Right ventricle myocardium superior (tissue), 1 donor: ENCODE results near the gene PNMA6F. TPM values are rescaled to one million over a fixed set of nuclear protein-coding genes. Genes with fewer than 3 reads are reported as not detected.

ENCODE experiments used
- ATAC-seq: fragments of 200-7000 bp; cut with Tn5 transposase; one replicate; pipeline ENCODE4 v1.9.1; 2020; ENCODE audit warnings: mild to moderate bottlenecking; ENCODE audit not compliant: poor library complexity
- DNase-seq: peaks from one replicate; pipeline ENCODE4 v3.0.0-alpha.2; 2020
- intact Hi-C: fragments of 100-400 bp; cut with DNase I; formaldehyde crosslinking; loops from one replicate; pipeline ENCODE4 v1.11.2; 2022
- long read RNA-seq: library from polyadenylated mRNA; unstranded; transcript quantifications from one replicate; pipeline ENCODE4 v2.0.0, GENCODE V29; 2021
- total RNA-seq: library from RNA; stranded (reverse); fragmentation: NEBNext Ultra II Directional; extraction: Animal tissue kit (Norgen Biotek cat#: 25700); gene quantifications from one replicate; pipeline ENCODE4 v1.2.1, GENCODE V29; 2021
- donor health status: DM: no; HTN: yes; CAD: no; lungs with severe emphysema.

Gene PNMA6F
- total RNA-seq: not detected
- long read RNA-seq: 0 reads

GRCh38 chrX:153321381-153322124 is at the start of gene PNMA6F:
TSS of gene PNMA6F (minus strand) at chrX:153321767. CDS start at chrX:153320674, 1,093 bp downstream.
- ATAC-seq: no peak
- DNase-seq: no peak
- intact Hi-C loops: no loop called here

DNA sequence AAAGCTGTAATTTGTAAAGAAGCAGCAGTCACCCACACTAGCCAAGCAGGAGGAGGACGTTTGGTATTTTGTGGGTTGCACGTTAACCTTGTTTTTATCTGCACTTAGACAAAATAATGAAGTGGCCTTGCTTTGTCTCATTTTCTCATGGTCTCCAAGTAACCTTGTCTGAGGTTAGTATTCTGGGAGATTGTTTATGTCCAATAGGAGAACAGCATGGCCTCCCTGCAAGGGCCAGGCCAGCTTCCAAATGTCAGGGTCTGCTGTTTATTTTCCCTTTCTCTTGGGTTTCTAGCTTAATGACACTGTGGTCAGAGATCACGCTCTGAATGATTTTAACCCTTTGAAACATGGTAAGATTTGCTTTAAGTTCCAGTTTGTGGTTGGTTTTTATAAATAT is 49.7 kb upstream of the PNMA6F start:
- DNase-seq (no peak), ATAC-seq (no peak)
- intact Hi-C loops: no loop called here

DNA sequence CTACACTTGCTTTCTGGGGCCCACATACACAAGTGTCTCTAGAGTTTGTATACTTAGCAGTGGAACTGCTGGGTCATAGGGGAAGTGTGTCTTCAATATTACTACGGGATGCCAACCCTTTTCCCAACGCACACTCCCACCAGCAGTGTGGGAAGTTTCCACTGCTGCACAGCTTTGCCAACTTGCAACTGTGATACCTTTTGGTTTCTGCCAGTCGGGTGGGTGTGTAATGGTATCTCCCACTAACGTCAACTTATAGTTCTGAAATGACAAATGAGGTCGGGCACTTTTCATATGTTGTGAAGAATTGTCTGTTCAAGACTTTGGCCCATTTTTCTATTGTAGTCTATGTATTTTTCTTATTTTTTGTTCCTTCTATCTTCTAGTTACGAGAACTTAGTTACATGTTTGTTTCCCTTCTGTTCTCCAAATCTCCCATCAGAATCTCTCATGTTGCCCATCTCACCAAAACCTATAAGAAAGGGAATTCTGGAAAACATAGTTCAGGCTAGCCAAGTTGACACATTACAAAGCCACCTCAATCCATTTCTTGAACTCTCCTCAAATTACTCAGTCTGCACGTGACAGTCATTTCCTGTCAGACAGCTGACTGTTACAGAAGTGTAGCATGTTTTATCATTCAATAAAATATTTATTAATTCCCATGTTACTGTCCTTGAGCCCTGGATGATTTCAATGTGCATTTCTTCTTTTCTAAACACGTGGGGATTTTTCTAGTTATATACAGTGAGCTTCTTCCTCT is 48.9 kb upstream of the PNMA6F start:
- intact Hi-C loops: no loop called here
- DNase-seq (no peak), ATAC-seq (no peak)

- DNase-seq (no peak), ATAC-seq (no peak)
- intact Hi-C loops: no loop called here
Observed at GRCh38 chrX:153366878-153367538, 45.4 kb upstream of the PNMA6F start.

DNA sequence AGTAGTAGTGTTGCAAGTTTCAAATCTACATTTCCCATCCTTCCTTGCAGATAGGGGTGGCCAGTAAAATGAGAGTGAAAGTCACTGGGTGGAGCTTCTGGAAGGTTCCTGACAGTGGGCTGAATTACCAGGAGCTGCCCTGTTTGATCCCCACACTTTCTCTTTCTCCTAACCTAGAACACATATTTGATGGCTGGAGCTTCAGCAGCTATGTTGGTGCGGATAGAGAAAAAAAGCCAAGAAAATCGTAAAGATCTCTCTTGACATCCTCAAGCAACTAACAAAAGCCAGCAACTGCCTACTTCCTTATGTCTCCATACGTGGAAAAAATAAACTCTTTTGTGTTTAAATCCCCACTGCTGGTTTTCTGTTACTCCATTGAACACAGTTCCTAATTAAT is 44.6 kb upstream of the PNMA6F start:
- ATAC-seq: no peak
- intact Hi-C loops: no loop called here
- DNase-seq: no peak

GRCh38 chrX:153365670-153366069 is 44.1 kb upstream of the PNMA6F start:
- intact Hi-C loops: no loop called here
- no peak for DNase-seq
- ATAC-seq: no peak

DNA sequence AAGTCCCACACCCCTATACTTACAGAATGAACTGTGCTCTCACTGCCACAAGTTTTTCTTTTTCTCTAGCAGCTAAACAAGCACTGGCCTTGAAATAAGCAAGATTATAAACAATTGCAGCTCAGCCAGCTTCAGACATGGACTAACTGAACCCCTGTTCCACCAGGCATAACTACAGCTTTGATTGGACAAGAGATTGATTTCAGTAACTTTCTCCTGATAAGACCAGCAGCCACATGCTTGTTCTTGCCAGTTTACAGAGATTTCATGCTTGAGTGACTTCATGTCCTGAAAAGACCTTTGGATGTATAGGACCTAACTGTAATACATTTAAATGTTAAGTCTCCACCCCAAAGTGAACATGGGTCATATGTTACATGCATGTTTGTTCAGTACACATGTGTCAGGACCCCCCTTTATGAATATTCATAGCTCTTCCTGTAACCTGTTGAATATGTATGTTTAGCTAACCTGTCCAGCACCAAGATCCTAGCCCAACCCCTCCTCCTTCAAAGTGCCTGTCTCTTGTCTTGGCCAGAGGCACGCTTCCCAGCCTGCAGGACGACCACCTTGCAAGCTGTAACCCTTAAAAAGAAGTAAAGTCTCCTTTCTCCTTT is 40.3 kb upstream of the PNMA6F start:
- DNase-seq (no peak), ATAC-seq (no peak)
- intact Hi-C loops: no loop called here

DNA sequence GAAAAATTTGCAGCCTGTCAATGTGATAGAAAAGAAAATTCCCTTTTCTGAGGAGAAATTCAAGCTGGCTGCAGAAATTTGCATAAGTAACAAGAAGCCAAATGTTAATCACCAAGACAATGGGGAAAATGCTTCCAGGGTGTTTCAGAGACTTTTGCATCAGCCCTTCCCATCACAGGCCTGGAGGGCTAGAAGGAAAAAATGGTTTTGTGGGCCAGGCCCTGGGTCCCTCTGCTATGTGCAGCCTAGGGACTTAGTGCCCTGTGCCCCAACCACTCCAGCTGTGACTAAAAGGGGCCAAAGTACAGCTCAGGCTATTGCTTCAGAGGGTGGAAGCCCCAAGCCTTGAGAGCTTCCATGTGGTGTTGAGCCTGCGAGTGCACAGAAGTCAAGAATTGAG is 36.3 kb upstream of the PNMA6F start:
- intact Hi-C loops: no loop called here
- DNase-seq: no peak
- no peak for ATAC-seq

DNA sequence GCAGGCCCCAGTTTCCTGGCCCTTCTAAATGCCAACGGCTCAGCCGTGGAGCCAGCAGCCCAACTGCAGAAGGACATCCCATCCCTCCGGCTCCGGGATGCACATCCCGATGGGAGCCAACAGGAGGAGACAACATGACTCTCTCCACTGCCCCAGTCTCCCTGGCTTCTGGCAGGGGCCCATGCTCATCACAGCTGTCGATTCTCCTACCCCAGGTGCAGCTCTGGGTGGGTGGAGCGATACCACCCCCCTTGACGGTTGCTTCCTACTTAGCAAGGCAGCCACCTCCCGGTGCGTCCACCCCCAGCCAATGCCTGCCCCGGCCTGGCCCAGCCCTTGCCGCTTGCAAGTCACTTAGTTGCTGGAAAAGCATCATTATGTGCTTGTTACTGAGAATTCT is 31.8 kb upstream of the PNMA6F start:
- intact Hi-C loops: no loop called here
- DNase-seq (no peak), ATAC-seq (no peak)

DNA sequence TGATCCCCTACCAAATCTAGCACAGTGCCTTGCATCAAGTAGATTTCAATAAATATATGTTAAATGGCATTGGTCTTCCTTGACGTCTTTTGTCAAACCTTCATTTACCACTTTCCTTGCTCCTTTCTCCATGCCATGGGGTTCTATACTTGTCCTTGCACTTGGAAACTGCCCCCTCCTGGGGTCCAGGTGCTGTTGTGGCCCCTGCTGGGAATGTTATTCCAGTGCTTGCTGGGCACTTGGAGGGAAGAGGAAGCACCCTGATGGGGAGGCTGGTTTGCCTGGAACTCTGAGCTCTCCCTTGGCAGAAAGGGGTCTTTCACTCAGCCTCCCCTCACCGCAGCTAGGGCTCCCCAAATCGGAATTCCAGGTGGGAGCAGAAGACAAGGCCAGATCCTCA is 31.3 kb upstream of the PNMA6F start:
- intact Hi-C loops: no loop called here
- no peak for ATAC-seq

DNA sequence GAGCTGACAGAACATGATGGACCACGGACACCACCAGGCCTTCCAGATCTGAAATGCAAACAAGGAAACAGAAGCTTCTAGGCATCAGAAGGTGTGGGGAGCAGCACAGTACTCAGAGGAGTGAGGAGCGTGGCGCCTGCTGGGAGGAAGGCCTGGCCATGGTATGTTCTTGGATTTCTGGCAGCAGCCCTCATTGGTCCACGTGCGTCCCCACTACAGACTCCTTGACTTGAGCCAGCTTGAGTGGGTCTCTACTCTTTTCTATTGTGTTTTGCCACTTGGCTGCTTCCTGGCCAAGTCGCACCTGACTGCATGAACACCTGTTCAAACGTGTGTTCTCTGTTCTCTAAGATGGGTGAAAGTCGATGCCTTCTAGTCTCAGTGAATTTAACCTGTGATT is 30.4 kb upstream of the PNMA6F start:
- intact Hi-C loops: no loop called here
- no peak for ATAC-seq
- DNase-seq: no peak

More for the DNA sequence above, 31.3 kb upstream of the PNMA6F start:
- no peak for DNase-seq

GRCh38 chrX:153349952-153350351 is 28.4 kb upstream of the PNMA6F start:
- DNase-seq (no peak), ATAC-seq (no peak)
- intact Hi-C loops: no loop called here

GRCh38 chrX:153348421-153348820 is 26.9 kb upstream of the PNMA6F start:
- ATAC-seq: no peak
- no peak for DNase-seq
- intact Hi-C loops: no loop called here

GRCh38 chrX:153347530-153347929 is 26.0 kb upstream of the PNMA6F start:
- DNase-seq: no peak
- intact Hi-C loops: no loop called here
- ATAC-seq: no peak

GRCh38 chrX:153343674-153344073 is 22.1 kb upstream of the PNMA6F start:
- ATAC-seq (no peak), DNase-seq (no peak)
- intact Hi-C loops: no loop called here

DNA sequence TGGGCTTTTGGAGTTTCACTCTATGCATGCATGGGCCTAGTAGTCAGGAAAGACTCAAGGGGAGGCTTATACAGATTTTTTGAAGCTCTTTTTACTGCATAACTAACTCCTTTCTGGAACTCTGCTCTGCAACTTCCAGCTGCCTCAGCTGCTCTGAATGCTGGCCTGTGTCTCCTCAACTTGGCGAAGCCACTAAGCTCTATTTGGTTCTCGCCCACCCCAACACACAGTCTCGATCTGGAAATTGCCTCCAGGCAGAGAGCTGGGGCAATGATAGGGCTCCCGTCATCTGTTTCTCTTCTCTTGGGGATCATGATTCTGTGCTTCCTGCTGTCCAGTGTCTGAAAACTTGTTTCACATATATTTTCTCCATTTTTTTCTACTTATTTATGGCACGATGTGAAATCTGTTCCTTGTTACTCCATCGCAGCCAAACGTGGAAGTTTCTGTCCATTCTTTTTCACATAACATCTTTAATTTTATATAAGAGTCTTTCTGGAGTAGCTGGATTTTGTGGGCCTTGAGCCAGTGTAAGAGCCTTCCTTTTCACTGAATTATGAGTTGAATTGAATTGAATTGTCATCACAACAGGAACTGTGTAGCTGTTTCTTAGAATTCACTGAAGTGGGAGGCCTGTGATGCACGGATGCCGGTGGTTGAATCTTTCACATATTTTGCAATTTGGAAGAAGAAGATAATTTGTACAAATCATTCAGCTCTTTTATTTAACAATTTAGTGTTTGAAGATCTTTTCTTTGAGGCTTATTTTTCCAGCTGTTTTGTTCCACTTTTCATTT is 21.4 kb upstream of the PNMA6F start:
- DNase-seq: no peak
- intact Hi-C loops: no loop called here
- ATAC-seq: no peak

DNA sequence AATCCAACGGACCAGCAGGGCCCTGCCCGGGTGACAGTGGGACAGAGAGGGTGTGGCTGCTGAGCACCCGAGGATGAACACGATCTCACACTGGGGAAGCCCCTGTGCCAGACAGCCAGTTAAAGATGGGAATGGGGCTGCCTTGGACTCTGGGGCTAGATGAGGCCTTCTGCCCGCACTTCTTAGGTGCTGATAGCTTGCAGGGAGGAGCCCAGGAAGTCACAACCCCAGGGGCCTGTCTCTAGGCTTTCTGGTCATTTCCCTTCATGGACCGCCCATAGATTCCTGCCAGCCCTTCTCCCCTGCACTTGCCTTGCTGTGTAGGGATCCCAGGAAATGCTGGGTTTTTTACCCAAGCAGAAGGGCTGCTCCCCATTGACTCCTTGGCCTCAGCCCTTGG is 18.5 kb upstream of the PNMA6F start:
- ATAC-seq (no peak), DNase-seq (no peak)
- intact Hi-C loops: no loop called here

GRCh38 chrX:153339662-153340061 is 18.1 kb upstream of the PNMA6F start:
- ATAC-seq: no peak
- intact Hi-C loops: no loop called here
- DNase-seq: no peak

- intact Hi-C loops: no loop called here
- DNase-seq (no peak), ATAC-seq (no peak)
Observed at GRCh38 chrX:153338836-153339235, 17.3 kb upstream of the PNMA6F start.
